Trophoblast cell (in vitro differentiated cells and primary cell): ENCODE measurements around the gene ELL.
"Not testable (repeated sequence)": the region's sequence is repeated elsewhere in the genome, so short reads cannot be mapped to it uniquely, and the experiment has no call there.

ENCODE experiments used
- DNase-seq, 2 donors: peaks; one replicate each; pipeline ENCODE4 v3.0.0-alpha.2; 2016
- H2AFZ ChIP-seq: 2 replicates; pipeline ENCODE4 v1.6.1; 2013; ENCODE audit warnings: low read length, moderate library complexity, mild to moderate bottlenecking; ENCODE audit not compliant: insufficient read depth, poor library complexity
- H2AK5ac ChIP-seq: 2 replicates; pipeline ENCODE4 v1.6.1; 2013; ENCODE audit warnings: mild to moderate bottlenecking, low read length
- H2BK120ac ChIP-seq: 2 replicates; pipeline ENCODE4 v1.6.1; 2013; ENCODE audit warnings: low read length, mild to moderate bottlenecking, moderate library complexity; ENCODE audit not compliant: insufficient read depth, poor library complexity
- H2BK12ac ChIP-seq: 2 replicates; pipeline ENCODE4 v1.6.1; 2013; ENCODE audit warnings: mild to moderate bottlenecking, low read length, moderate library complexity
- H2BK5ac ChIP-seq: 2 replicates; pipeline ENCODE4 v1.6.1; 2013; ENCODE audit warnings: low read length, low read depth, moderate library complexity, mild to moderate bottlenecking; ENCODE audit not compliant: poor library complexity
- H3K14ac ChIP-seq: 2 replicates; pipeline ENCODE4 v1.6.1; 2013; ENCODE audit warnings: mild to moderate bottlenecking, low read length
- H3K18ac ChIP-seq: 2 replicates; pipeline ENCODE4 v1.6.1; 2013; ENCODE audit warnings: mild to moderate bottlenecking, low read length
- H3K23ac ChIP-seq: 2 replicates; pipeline ENCODE4 v1.6.1; 2013; ENCODE audit warnings: low read length
- H3K27ac ChIP-seq: 2 replicates; pipeline ENCODE4 v1.5.1; 2013; ENCODE audit warnings: low read depth, mild to moderate bottlenecking, inconsistent platforms, low read length, moderate library complexity
- H3K27me3 ChIP-seq: 2 replicates; pipeline ENCODE4 v1.6.1; 2013; ENCODE audit warnings: inconsistent platforms, mild to moderate bottlenecking, low read length, moderate library complexity; ENCODE audit not compliant: insufficient read depth
- H3K36me3 ChIP-seq, 2 experiments: 1 replicate in 1 of 2; 2 replicates in 1 of 2; pipeline ENCODE4 v1.6.1; 2013; ENCODE audit warnings: low read length in 2 of 2, mild to moderate bottlenecking in 2 of 2, moderate library complexity in 1 of 2; ENCODE audit not compliant: insufficient read depth in 2 of 2, control insufficient read depth in 1 of 2
- H3K4ac ChIP-seq: 2 replicates; pipeline ENCODE4 v1.6.1; 2013; ENCODE audit warnings: low read depth, mild to moderate bottlenecking, low read length, moderate library complexity
- H3K4me1 ChIP-seq, 2 experiments: 1 replicate in 1 of 2; 2 replicates in 1 of 2; pipeline ENCODE4 v1.6.1; 2013; ENCODE audit warnings: low read length in 2 of 2, mild to moderate bottlenecking in 2 of 2, moderate library complexity in 1 of 2; ENCODE audit not compliant: insufficient read depth in 2 of 2, control insufficient read depth in 1 of 2
- H3K4me2 ChIP-seq: 2 replicates; pipeline ENCODE4 v1.6.1; 2013; ENCODE audit warnings: inconsistent platforms, mild to moderate bottlenecking, low read length, moderate library complexity
- H3K4me3 ChIP-seq: 2 replicates; pipeline ENCODE4 v1.5.1; 2013; ENCODE audit warnings: mild to moderate bottlenecking, low read depth, low read length, inconsistent platforms
- H3K79me1 ChIP-seq: one replicate; pipeline ENCODE4 v1.6.1; 2013; ENCODE audit warnings: low read length
- H3K79me2 ChIP-seq: 2 replicates; pipeline ENCODE4 v1.6.1; 2013; ENCODE audit warnings: low read length, mild to moderate bottlenecking; ENCODE audit not compliant: control insufficient read depth, insufficient read depth, poor library complexity
- H3K9ac ChIP-seq: 2 replicates; pipeline ENCODE4 v1.6.1; 2013; ENCODE audit warnings: mild to moderate bottlenecking, low read length
- H3K9me3 ChIP-seq: 2 replicates; pipeline ENCODE4 v1.6.1; 2013; ENCODE audit warnings: low read depth, mild to moderate bottlenecking, control low read depth, inconsistent platforms, low read length; ENCODE audit not compliant: insufficient read depth
- H4K12ac ChIP-seq: 2 replicates; pipeline ENCODE4 v1.6.1; 2013; ENCODE audit warnings: low read depth, mild to moderate bottlenecking, low read length, moderate library complexity
- H4K8ac ChIP-seq: 2 replicates; pipeline ENCODE4 v1.6.1; 2013; ENCODE audit warnings: low read depth, mild to moderate bottlenecking, low read length, moderate library complexity
- H4K91ac ChIP-seq: one replicate; pipeline ENCODE4 v1.6.1; 2013; ENCODE audit warnings: low read depth, mild to moderate bottlenecking, low read length, moderate library complexity
- WGBS: extraction: QIAGEN DNeasy Blood & Tissue Kit; methylation state at CpG from one replicate; pipeline ENCODE4 v1.1.7; 2013; ENCODE audit warnings: missing lambda C conversion rate; ENCODE audit not compliant: insufficient read length, insufficient coverage; ENCODE audit errors: extremely low coverage; 5-methylcytosine and 5-hydroxymethylcytosine counted together

ELL gene

DNA sequence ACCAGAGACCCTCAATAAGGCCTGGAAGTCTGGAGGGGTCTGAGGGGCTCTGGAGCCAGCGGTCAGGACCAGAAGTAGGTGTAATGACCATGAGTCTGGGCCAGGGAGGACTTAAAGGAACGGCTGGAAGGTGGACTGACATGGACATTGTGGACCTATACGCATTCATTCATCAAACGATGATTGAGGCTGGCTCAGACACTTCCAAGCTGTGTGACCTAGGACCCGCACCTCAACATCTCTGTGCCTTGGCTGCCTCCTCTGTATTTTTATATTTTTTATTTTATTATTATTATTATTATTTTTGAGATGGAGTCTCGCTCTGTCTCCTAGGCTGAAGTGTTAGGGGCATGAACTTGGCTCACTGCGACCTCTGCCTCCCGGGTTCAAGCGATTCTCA lies 115.1 kb downstream of the ELL start:
- Histone ChIP-seq H3K4me2 (no peak overlapping the region), H3K36me3 (no peaks in the 10 kb centered on the region), H2BK5ac (no peak overlapping the region), H3K4ac (no peak overlapping the region), H3K9ac (no peak overlapping the region), H2BK12ac (no peak overlapping the region), H3K4me3 (no peak overlapping the region), H4K12ac (no peak overlapping the region), H4K91ac (no peak overlapping the region), H2BK120ac (no peak overlapping the region), H3K4me1 (no peaks in the 10 kb centered on the region), H3K27me3 (no peaks in the 10 kb centered on the region), H2AK5ac (peak overlapping the region; percentile 22), H3K18ac (no peak overlapping the region), H3K14ac (no peak overlapping the region), H3K79me2 (no peaks in the 10 kb centered on the region), H3K79me1 (peaks cover 1% of the 10 kb centered on the region), H3K23ac (no peak overlapping the region), H2AFZ (no peak overlapping the region), H3K9me3 (no peaks in the 10 kb centered on the region), H3K27ac (no peak overlapping the region), H4K8ac (no peak overlapping the region)
- no peak for DNase-seq
- whole genome bisulfite sequencing: no CpG with 5 or more reads among the region's 9 CpGs

DNA sequence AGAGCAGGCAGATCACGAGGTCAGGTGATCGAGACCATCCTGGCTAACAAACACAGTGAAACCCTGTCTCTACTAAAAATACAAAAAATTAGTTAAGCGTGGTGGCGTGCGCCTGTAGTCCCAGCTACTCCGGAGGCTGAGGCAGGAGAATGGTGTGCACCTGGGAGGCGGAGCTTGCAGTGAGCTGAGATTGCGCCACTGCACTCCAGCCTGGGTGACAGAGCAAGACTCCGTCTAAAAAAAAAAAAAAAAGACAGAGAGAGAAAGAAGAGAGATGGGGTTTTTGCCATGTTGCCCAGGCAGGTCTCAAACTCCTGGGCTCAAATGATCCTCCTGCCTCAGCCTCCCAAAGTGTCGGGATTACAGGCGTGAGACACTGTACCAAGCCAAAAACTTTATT lies 116.1 kb downstream of the ELL start:
- not testable (repeated sequence) for H3K4ac ChIP-seq, H3K9ac ChIP-seq, H3K18ac ChIP-seq, H3K4me1 ChIP-seq, H3K4me2 ChIP-seq, H4K8ac ChIP-seq, H2BK12ac ChIP-seq, H3K23ac ChIP-seq, H2AFZ ChIP-seq, DNase-seq, H3K79me1 ChIP-seq, H2BK120ac ChIP-seq, H2AK5ac ChIP-seq, H3K9me3 ChIP-seq, H3K27ac ChIP-seq, H3K79me2 ChIP-seq, H3K27me3 ChIP-seq, H3K4me3 ChIP-seq, H3K14ac ChIP-seq, H4K12ac ChIP-seq, H4K91ac ChIP-seq, H3K36me3 ChIP-seq, H2BK5ac ChIP-seq
- no CpG with 5 or more reads among the region's 11 CpGs for WGBS

DNA sequence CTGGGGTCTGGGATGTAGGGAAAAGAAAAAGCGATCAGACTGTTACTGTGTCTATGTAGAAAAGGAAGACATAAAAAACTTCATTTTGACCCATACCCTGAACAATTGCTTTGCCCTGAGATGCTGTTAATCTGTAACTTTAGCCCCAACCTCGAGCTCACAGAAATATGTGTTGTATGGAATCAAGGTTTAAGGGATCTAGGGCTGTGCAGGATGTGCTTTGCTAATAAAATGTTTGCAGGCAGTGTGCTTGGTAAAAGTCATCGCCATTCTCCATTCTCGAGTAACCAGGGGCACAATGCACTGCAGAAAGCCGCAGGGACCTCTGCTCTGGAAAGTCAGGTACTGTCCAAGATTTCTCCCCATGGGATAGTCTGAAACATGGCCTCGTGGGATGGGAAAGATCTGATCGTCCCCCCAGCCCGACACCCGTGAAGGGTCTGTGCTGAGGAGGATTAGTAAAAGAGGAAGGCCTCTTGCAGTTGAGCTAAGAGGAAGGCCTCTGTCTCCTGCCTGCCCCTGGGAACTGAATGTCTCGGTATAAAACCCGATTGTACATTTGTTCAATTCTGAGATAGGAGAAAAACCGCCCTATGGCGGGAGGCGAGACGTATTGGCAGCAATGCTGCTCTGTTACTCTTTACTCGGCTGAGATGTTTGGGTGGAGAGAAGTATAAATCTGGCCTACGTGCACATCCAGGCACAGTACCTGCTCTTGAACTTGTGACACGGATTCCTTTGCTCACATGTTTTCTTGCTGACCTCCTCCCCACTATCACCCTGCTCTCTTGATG lies 119.2 kb downstream of the ELL start:
- not testable (repeated sequence) for H3K4ac ChIP-seq, H2BK5ac ChIP-seq, H3K18ac ChIP-seq, H3K14ac ChIP-seq, H3K4me2 ChIP-seq, H3K79me2 ChIP-seq, H2AFZ ChIP-seq, H3K9ac ChIP-seq, H3K9me3 ChIP-seq, H2BK12ac ChIP-seq, H3K36me3 ChIP-seq, H3K27ac ChIP-seq, H4K12ac ChIP-seq, H4K8ac ChIP-seq, H3K4me1 ChIP-seq, DNase-seq, H3K4me3 ChIP-seq, H3K27me3 ChIP-seq, H2AK5ac ChIP-seq, H4K91ac ChIP-seq, H2BK120ac ChIP-seq, H3K23ac ChIP-seq, H3K79me1 ChIP-seq
- no CpG with 5 or more reads among the region's 18 CpGs for WGBS

DNA sequence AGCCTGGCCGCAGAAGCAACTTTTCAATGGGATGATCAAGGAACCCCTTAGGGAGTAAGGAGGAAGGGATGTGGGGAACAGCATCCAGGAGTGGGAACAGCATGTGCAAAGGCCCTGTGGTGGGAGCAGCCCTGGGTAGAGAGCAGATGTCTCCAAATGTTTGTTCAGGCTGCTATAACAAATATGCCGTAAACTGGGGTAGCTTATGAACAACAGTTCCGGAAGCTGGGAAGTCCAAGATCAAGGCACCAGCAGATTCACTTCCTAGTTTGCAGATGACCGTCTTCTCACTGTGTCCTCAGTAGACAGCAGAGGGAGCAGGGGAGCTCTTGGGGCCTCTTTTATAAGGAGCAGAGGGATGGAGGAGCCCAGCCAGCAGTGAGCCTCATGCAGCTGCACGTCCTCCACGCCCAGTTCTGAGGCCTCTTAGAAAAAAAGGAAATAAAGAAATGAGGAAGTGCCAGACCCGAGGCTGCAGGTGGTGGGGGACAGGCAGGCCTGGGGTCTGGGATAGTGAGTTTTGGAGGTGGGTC lies 120.2 kb downstream of the ELL start:
- peak; percentile 77 to 81 for DNase-seq
- Histone ChIP-seq H3K23ac (no peak overlapping the region), H2AK5ac (no peak overlapping the region), H3K4me2 (no peak overlapping the region), H3K79me1 (no peaks in the 10 kb centered on the region), H2BK5ac (no peak overlapping the region), H3K27me3 (no peaks in the 10 kb centered on the region), H2AFZ (no peak overlapping the region), H3K4me3 (no peak overlapping the region), H3K14ac (no peak overlapping the region), H2BK120ac (no peak overlapping the region), H3K27ac (no peak overlapping the region), H3K9me3 (no peaks in the 10 kb centered on the region), H2BK12ac (no peak overlapping the region), H4K12ac (no peak overlapping the region), H3K4me1 (peaks cover 0 to 2% of the 10 kb centered on the region in 2 experiments), H4K91ac (no peak overlapping the region), H3K9ac (peak overlapping the region; percentile 33), H3K36me3 (no peaks in the 10 kb centered on the region), H3K79me2 (no peaks in the 10 kb centered on the region), H3K18ac (no peak overlapping the region), H3K4ac (no peak overlapping the region), H4K8ac (no peak overlapping the region)
- no CpG with 5 or more reads among the region's 7 CpGs for WGBS
